Gastrocnemius medialis (tissue), 4 donors: ENCODE results near the gene ZNF782. TPM values are rescaled to one million over a fixed set of nuclear protein-coding genes. Genes with fewer than 3 reads are reported as not detected.

ENCODE experiments used
- ATAC-seq, 2 donors: fragments of 150-250 bp; one replicate each; pipeline ENCODE4 v1.9.1; 2016
- DNase-seq, 2 donors: peaks; one replicate each; pipeline ENCODE4 v3.0.0-alpha.2; 2019
- H3K27ac ChIP-seq, 4 donors: fragments of 200-600 bp; sonication (generic); 1 replicate in 1 of 4; 2 replicates in 3 of 4; pipeline ENCODE4 v1.5.1; 2016 to 2018; ENCODE audit warnings: mild to moderate bottlenecking in 2 of 4, moderate library complexity in 1 of 4
- H3K27me3 ChIP-seq, 3 donors: fragments of 200-600 bp; sonication (generic) in 2 of 3; 1 replicate in 1 of 3; 2 replicates in 2 of 3; pipeline versions ENCODE4 v1.5.1 to v1.6.0; 2016 to 2019; ENCODE audit warnings: mild to moderate bottlenecking in 1 of 3, moderate library complexity in 1 of 3
- H3K36me3 ChIP-seq, 2 donors: fragments of 200-600 bp; sonication (generic) in 1 of 2; one replicate each; pipeline ENCODE4 v1.5.1; 2017 to 2018
- H3K4me1 ChIP-seq, 2 donors: fragments of 200-600 bp; sonication (generic) in 1 of 2; one replicate each; pipeline ENCODE4 v1.5.1; 2016 to 2017; ENCODE audit warnings: mild to moderate bottlenecking in 2 of 2
- H3K4me3 ChIP-seq, 4 donors: fragments of 200-600 bp; sonication (generic) in 3 of 4; 1 replicate in 1 of 4; 2 replicates in 3 of 4; pipeline ENCODE4 v1.5.1; 2016 to 2019; ENCODE audit warnings: mild to moderate bottlenecking in 2 of 4
- H3K9me3 ChIP-seq, 3 donors: fragments of 200-600 bp; sonication (generic) in 2 of 3; 1 replicate in 1 of 3; 2 replicates in 2 of 3; pipeline ENCODE4 v1.5.1; 2016 to 2019
- POLR2A ChIP-seq, 2 donors: fragments of 450-650 bp; IDR thresholded peaks; one replicate each; pipeline ENCODE4 v1.6.1; 2017; ENCODE audit warnings: antibody characterized with exemption in 2 of 2, mild to moderate bottlenecking in 2 of 2, moderate library complexity in 2 of 2
- in situ Hi-C, 4 donors: fragments of 200-750 bp; cut with MboI; loops; one replicate each; pipeline versions ENCODE4 v1.15.0 to v1.8.0; 2017; ENCODE audit warnings: low sequenced_read_pairs in 4 of 4
- intact Hi-C: fragments of 100-400 bp; cut with DNase I; formaldehyde crosslinking; loops from one replicate; pipeline ENCODE4 v1.15.1; 2023; ENCODE audit warnings: low total_unique reads
- total RNA-seq, 4 donors: library from RNA; depleted of rRNA; stranded (reverse); fragments of >200 nt; gene quantifications; one replicate each; pipeline versions ENCODE4 v1.1.0 to v1.2.3, GENCODE V29; 2016
- TF ChIP-seq, protein P1 (sequence below), 5 experiments: fragments of 450-650 bp in 3 of 5; fragments of 200-600 bp in 2 of 5; sonication (generic) in 2 of 5; IDR thresholded peaks in 4 of 5; conservative IDR thresholded peaks in 1 of 5; 1 replicate in 4 of 5; 2 replicates in 1 of 5; pipeline ENCODE4 v1.5.1; 2016 to 2019; ENCODE audit warnings: antibody characterized with exemption in 5 of 5, mild to moderate bottlenecking in 3 of 5, moderate library complexity in 3 of 5

Gene ZNF782
- total RNA-seq, 4 donors from 2014 or later = 4.0 to 8.4 (median 5.6) TPM

DNA sequence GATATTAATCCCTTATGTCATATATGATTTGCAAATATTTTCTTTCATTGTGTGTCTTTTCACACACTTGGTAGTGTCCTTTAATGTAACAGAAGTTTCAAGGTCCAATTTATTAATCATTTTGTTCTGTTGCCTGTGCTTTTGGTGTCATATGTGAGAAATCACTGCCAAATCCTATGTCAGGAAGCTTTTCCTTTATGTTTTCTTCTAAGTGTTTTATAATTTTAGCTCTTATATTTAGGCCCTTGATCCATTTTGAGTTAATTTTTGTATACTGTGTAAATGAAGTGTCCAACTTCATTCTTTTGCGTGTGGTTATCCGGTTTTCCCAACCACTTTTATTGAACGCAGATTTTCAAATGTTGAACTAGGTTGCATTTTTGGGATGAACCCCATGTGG lies 70.3 kb downstream of the ZNF782 start:
- intact Hi-C loops (no loop called here), in situ Hi-C loops (no loop called here)
- Histone ChIP-seq H3K27me3 (no peaks in the 10 kb centered on the region), H3K36me3 (peaks cover 0 to 18% of the 10 kb centered on the region in 2 donors), H3K9me3 (no peaks in the 10 kb centered on the region), H3K4me3 (no peak overlapping the region), H3K27ac (no peak overlapping the region), H3K4me1 (peaks cover 2 to 4% of the 10 kb centered on the region in 2 donors)
- no peak for TF ChIP-seq POLR2A (IDR thresholded peaks at IDR 0.05)
- TF ChIP-seq, protein P1, sequence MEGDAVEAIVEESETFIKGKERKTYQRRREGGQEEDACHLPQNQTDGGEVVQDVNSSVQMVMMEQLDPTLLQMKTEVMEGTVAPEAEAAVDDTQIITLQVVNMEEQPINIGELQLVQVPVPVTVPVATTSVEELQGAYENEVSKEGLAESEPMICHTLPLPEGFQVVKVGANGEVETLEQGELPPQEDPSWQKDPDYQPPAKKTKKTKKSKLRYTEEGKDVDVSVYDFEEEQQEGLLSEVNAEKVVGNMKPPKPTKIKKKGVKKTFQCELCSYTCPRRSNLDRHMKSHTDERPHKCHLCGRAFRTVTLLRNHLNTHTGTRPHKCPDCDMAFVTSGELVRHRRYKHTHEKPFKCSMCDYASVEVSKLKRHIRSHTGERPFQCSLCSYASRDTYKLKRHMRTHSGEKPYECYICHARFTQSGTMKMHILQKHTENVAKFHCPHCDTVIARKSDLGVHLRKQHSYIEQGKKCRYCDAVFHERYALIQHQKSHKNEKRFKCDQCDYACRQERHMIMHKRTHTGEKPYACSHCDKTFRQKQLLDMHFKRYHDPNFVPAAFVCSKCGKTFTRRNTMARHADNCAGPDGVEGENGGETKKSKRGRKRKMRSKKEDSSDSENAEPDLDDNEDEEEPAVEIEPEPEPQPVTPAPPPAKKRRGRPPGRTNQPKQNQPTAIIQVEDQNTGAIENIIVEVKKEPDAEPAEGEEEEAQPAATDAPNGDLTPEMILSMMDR (IDR thresholded peaks at IDR 0.05 in 4 of 5, conservative IDR thresholded peaks at IDR 0.05 in 1 of 5) = no peak
- no peak for ATAC-seq
- DNase-seq = no peak

DNA sequence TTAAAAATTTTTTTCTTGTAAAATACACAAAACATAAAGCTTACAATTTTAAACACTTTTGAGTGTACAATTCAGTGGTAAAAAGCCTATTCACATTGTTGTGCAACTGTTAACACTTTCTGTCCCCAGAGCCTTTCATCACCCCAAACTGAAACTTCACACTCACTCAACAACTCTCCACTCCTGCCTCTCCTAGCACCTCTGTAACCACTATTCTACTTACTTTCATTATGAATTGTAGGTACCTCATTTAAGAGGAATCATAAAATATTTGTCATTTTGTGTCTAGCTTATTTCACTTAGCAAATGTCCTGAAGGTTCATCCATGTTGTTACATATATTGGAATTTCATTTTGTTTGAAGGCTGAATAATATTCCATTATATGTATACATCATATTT lies 72.1 kb downstream of the ZNF782 start:
- Histone ChIP-seq H3K36me3 (peaks cover 0 to 10% of the 10 kb centered on the region in 2 donors), H3K4me1 (peaks cover 7 to 14% of the 10 kb centered on the region in 2 donors), H3K4me3 (no peak overlapping the region), H3K9me3 (no peaks in the 10 kb centered on the region), H3K27ac (no peak overlapping the region), H3K27me3 (no peaks in the 10 kb centered on the region)
- in situ Hi-C loops (no loop called here), intact Hi-C loops (no loop called here)
- ATAC-seq = no peak
- TF ChIP-seq, protein P1 (IDR thresholded peaks at IDR 0.05 in 4 of 5, conservative IDR thresholded peaks at IDR 0.05 in 1 of 5) = no peak
- TF ChIP-seq POLR2A (IDR thresholded peaks at IDR 0.05) = no peak
- no peak for DNase-seq

DNA sequence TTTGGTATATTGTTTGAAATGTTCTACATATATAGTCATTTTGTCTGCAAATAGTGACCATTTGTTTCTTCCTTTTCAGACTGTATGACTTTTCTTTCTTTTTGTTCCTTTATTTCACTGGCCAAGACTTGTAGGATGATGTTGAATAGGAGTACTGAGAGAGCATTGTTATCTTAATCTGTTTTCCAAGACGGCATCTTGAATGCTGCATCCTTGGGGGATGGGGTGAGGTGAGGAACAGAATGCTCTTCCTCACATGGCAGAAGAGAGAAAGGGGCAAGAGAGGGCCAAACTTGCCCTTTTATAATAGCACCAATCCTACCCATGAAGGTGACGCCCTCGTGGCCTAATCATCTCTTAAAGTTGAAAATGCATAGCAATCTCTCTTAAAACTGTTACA lies 72.8 kb downstream of the ZNF782 start:
- peaks cover 0 to 5% of the 10 kb centered on the region in 2 donors for H3K36me3 ChIP-seq
- H3K4me1 ChIP-seq = peaks cover 7 to 18% of the 10 kb centered on the region in 2 donors
- H3K27ac ChIP-seq = no peak overlapping the region
- H3K9me3 ChIP-seq = no peaks in the 10 kb centered on the region
- intact Hi-C loops = no loop called here
- ATAC-seq = no peak
- no peak for DNase-seq
- no peaks in the 10 kb centered on the region for H3K27me3 ChIP-seq
- in situ Hi-C loops = no loop called here
- TF ChIP-seq, protein P1 (IDR thresholded peaks at IDR 0.05 in 4 of 5, conservative IDR thresholded peaks at IDR 0.05 in 1 of 5) = no peak
- TF ChIP-seq POLR2A (IDR thresholded peaks at IDR 0.05) = no peak
- no peak overlapping the region for H3K4me3 ChIP-seq

DNA sequence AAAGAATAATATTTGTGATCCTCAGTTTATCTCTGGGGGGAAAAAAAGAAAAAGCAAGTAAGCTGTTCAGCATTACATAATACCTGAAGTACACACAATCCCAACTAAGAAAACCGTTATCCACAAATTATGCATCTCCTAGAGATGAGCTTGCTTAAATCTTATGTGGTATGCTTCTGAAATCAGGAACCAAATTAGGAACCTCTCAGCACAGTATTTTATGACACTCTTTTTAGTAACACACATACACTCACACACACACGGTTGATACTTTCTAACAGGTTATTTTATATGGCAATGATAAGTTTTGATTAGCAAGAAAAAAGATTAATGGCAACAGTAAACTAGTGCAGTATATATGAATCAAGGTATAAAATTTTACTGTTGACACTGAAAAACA lies 75.2 kb downstream of the ZNF782 start:
- intact Hi-C loops (loop anchor here (5.0 kb wide), 2 partner anchors 73 to 92 kb away; partner anchors contain the start of gene ZNF782), in situ Hi-C loops (no loop called here)
- no peaks in the 10 kb centered on the region for H3K9me3 ChIP-seq
- DNase-seq = no peak
- no peak for TF ChIP-seq POLR2A (IDR thresholded peaks at IDR 0.05)
- TF ChIP-seq, protein P1 (IDR thresholded peaks at IDR 0.05 in 4 of 5, conservative IDR thresholded peaks at IDR 0.05 in 1 of 5) = no peak
- peak overlapping the region; percentile 81 to 94 (median 82) for H3K4me3 ChIP-seq
- no peak for ATAC-seq
- H3K4me1 ChIP-seq = peaks cover 7 to 18% of the 10 kb centered on the region in 2 donors
- peaks cover 8 to 23% of the 10 kb centered on the region in 2 donors for H3K36me3 ChIP-seq
- H3K27ac ChIP-seq = peak overlapping the region in 1 of 4 donors; percentile 80
- H3K27me3 ChIP-seq = no peaks in the 10 kb centered on the region

DNA sequence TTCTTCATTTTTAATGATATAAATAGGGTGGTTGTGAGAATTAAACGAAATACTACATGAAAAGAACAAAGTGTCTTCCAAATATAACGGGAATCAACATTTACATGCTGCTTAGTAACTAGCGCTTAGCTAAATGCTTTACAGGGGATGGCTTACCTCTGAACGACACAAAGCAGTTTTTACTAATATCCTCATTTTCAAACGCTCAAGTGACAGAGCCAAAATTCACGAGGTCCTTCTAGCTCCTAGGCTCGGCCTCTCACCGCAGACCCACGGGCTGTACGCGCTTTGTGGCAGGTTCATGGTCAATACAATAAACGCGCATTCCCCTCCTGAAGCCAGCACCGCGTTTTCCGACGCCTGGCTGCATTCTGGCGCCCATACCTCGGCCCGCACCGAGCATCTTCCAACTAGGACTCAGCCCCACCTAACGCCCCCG lies 76.9 kb downstream of the ZNF782 start:
- intact Hi-C loops = loop anchor here (5.0 kb wide), 2 partner anchors 75 to 90 kb away; partner anchors contain the start of gene ZNF782
- Histone ChIP-seq H3K27ac (peak overlapping the region; percentile 80 to 90 (median 86)), H3K27me3 (no peaks in the 10 kb centered on the region), H3K9me3 (no peaks in the 10 kb centered on the region), H3K36me3 (peaks cover 8 to 38% of the 10 kb centered on the region in 2 donors), H3K4me1 (peaks cover 7 to 18% of the 10 kb centered on the region in 2 donors), H3K4me3 (peak overlapping the region; percentile 81 to 94 (median 82))
- DNase-seq = no peak
- ATAC-seq = peak in 1 of 2 donors; percentile 16
- in situ Hi-C loops = no loop called here
- TF ChIP-seq, protein P1 (IDR thresholded peaks at IDR 0.05 in 4 of 5, conservative IDR thresholded peaks at IDR 0.05 in 1 of 5) = no peak
- no peak for TF ChIP-seq POLR2A (IDR thresholded peaks at IDR 0.05)
